Aorta (tissue), 5 donors: ENCODE results near the gene KIR2DL3. TPM values are rescaled to one million over a fixed set of nuclear protein-coding genes. Genes with fewer than 3 reads are reported as not detected.

Experiments used
- ATAC-seq: fragments of 200-7000 bp; cut with Tn5 transposase; one replicate; pipeline ENCODE4 v1.9.1; 2022; ENCODE audit warnings: moderate library complexity; ENCODE audit not compliant: low FRiP score
- DNase-seq, 2 donors: peaks; one replicate each; pipeline ENCODE4 v3.0.0-alpha.2; 2020
- H3K27ac ChIP-seq, 2 donors: one replicate each; pipeline ENCODE4 v1.5.1; 2013; ENCODE audit warnings: low read length in 2 of 2, mild to moderate bottlenecking in 2 of 2, moderate library complexity in 2 of 2, control low read depth in 1 of 2, inconsistent platforms in 1 of 2, low read depth in 1 of 2
- H3K27me3 ChIP-seq, 2 donors: one replicate each; pipeline ENCODE4 v1.6.1; 2013; ENCODE audit warnings: control low read depth in 1 of 2, low read length in 1 of 2, mild to moderate bottlenecking in 1 of 2, moderate library complexity in 1 of 2; ENCODE audit not compliant: insufficient read depth in 2 of 2, control insufficient read depth in 1 of 2
- H3K36me3 ChIP-seq, 2 donors: one replicate each; pipeline ENCODE4 v1.6.1; 2013; ENCODE audit warnings: control low read depth in 1 of 2, low read length in 1 of 2, mild to moderate bottlenecking in 1 of 2; ENCODE audit not compliant: insufficient read depth in 2 of 2, control insufficient read depth in 1 of 2
- H3K4me1 ChIP-seq, 2 donors: one replicate each; pipeline ENCODE4 v1.6.1; 2013; ENCODE audit warnings: low read length in 2 of 2, control low read depth in 1 of 2, mild to moderate bottlenecking in 1 of 2, moderate library complexity in 1 of 2; ENCODE audit not compliant: insufficient read depth in 2 of 2, control insufficient read depth in 1 of 2
- H3K4me3 ChIP-seq, 2 donors: one replicate each; pipeline ENCODE4 v1.5.1; 2013; ENCODE audit warnings: low read length in 2 of 2, control low read depth in 1 of 2, mild to moderate bottlenecking in 1 of 2
- H3K9me3 ChIP-seq: one replicate; pipeline ENCODE4 v1.6.1; 2013; ENCODE audit warnings: mild to moderate bottlenecking, low read length; ENCODE audit not compliant: control insufficient read depth
- WGBS, 2 donors: extraction: QIAGEN DNeasy Blood & Tissue Kit; methylation state at CpG; one replicate each; pipeline ENCODE4 v1.1.7; 2013; 5-methylcytosine and 5-hydroxymethylcytosine counted together
- intact Hi-C, 2 donors: fragments of 100-400 bp; cut with DNase I; formaldehyde crosslinking; loops; one replicate each; pipeline versions ENCODE4 v1.14.2 to v1.15.0; 2022
- polyA plus RNA-seq, 2 donors: library from polyadenylated mRNA; stranded (reverse); fragments of 200-250 nt; gene quantifications; one replicate each; pipeline ENCODE4 v1.2.3, GENCODE V29; 2013
- total RNA-seq, 2 donors: library from RNA; stranded (reverse); fragmentation: NEBNext Ultra II Directional; extraction: Animal tissue kit (Norgen Biotek cat#: 25700); gene quantifications; one replicate each; pipeline ENCODE4 v1.2.1, GENCODE V29; 2021
- donor health status: healthy with polysubstance abuse.
- donor health status: Bipolar disorder and iron deficiency.
- donor health status: DM: no; HTN: no; CAD: no.
- donor health status: DM: no; HTN: no; CAD: no.
- donor health status: DM: yes; HTN: yes; CAD: no.

KIR2DL3 gene
- total and polyA plus RNA-seq, 4 donors: not detected

GRCh38 chr19:54795758-54796157, 57.4 kb downstream of the KIR2DL3 start:
- Histone ChIP-seq H3K9me3 (peaks cover 1% of the 10 kb centered on the region), H3K36me3 (no peaks in the 10 kb centered on the region), H3K4me1 (no peaks in the 10 kb centered on the region), H3K4me3 (no peak overlapping the region), H3K27me3 (no peaks in the 10 kb centered on the region), H3K27ac (no peak overlapping the region)
- DNase-seq (no peak), ATAC-seq (no peak)
- WGBS, 2 donors: 57 to 68% methylated on average over 1 of the region's 1 CpG
- intact Hi-C loops: no loop called here

Other genes starting within 250 kb of the KIR2DL3 start
- 1 to 10 TPM in 1 of 2 donors, under 1 TPM in 1; 0.52 to 2.4 TPM for gene LAIR2, start 235.7 kb upstream of the KIR2DL3 start, total RNA-seq
- not detected for gene LAIR2, start 235.7 kb upstream of the KIR2DL3 start, polyA plus RNA-seq
- gene LILRA2, start 164.7 kb upstream of the KIR2DL3 start, total RNA-seq: 1 to 10 TPM; 3.5 to 3.7 TPM
- 10 to 100 TPM in 1 of 2 donors, 1 to 10 TPM in 1; 2.3 to 10.1 TPM for gene LILRA2, start 164.7 kb upstream of the KIR2DL3 start, polyA plus RNA-seq
- gene LILRA1, start 144.9 kb upstream of the KIR2DL3 start, total RNA-seq: 1 to 10 TPM; 1.4 to 2.0 TPM
- under 1 TPM; 0.08 to 0.88 TPM for gene LILRA1, start 144.9 kb upstream of the KIR2DL3 start, polyA plus RNA-seq
- gene LILRB1, start 108.0 kb upstream of the KIR2DL3 start, total RNA-seq: 10 to 100 TPM in 1 of 2 donors, 1 to 10 TPM in 1; 7.7 to 21.3 TPM
- gene LILRB1, start 108.0 kb upstream of the KIR2DL3 start, polyA plus RNA-seq: 1 to 10 TPM in 1 of 2 donors, under 1 TPM in 1; 0.61 to 6.3 TPM
- 10 to 100 TPM; 10.1 to 15.1 TPM for gene LILRB4, start 75.5 kb upstream of the KIR2DL3 start, total RNA-seq
- gene LILRB4, start 75.5 kb upstream of the KIR2DL3 start, polyA plus RNA-seq: 10 to 100 TPM in 1 of 2 donors, under 1 TPM in 1; 1.00 to 11.4 TPM
- gene KIR3DL3, start 14.1 kb upstream of the KIR2DL3 start, total RNA-seq: not detected
- gene KIR3DL3, start 14.1 kb upstream of the KIR2DL3 start, polyA plus RNA-seq: not detected
- gene KIR2DL1, start 31.3 kb downstream of the KIR2DL3 start, total RNA-seq: not detected
- not detected for gene KIR2DL1, start 31.3 kb downstream of the KIR2DL3 start, polyA plus RNA-seq
- not detected for gene KIR2DL4, start 65.1 kb downstream of the KIR2DL3 start, total RNA-seq
- gene KIR2DL4, start 65.1 kb downstream of the KIR2DL3 start, polyA plus RNA-seq: under 1 TPM in 1 of 2 donors, not detected in 1; 0.72 TPM
- gene KIR3DL1, start 78.0 kb downstream of the KIR2DL3 start, total RNA-seq: not detected
- not detected for gene KIR3DL1, start 78.0 kb downstream of the KIR2DL3 start, polyA plus RNA-seq
- gene KIR2DS4, start 94.2 kb downstream of the KIR2DL3 start, total RNA-seq: not detected
- gene KIR2DS4, start 94.2 kb downstream of the KIR2DL3 start, polyA plus RNA-seq: not detected
- not detected for gene KIR3DL2, start 111.9 kb downstream of the KIR2DL3 start, total RNA-seq
- gene KIR3DL2, start 111.9 kb downstream of the KIR2DL3 start, polyA plus RNA-seq: under 1 TPM in 1 of 2 donors, not detected in 1; 0.20 TPM
- 1 to 10 TPM; 2.0 to 5.2 TPM for gene FCAR, start 135.7 kb downstream of the KIR2DL3 start, total RNA-seq
- gene FCAR, start 135.7 kb downstream of the KIR2DL3 start, polyA plus RNA-seq: not detected
- 1 to 10 TPM in 1 of 2 donors, under 1 TPM in 1; 0.72 to 1.0 TPM for gene NCR1, start 167.6 kb downstream of the KIR2DL3 start, total RNA-seq
- not detected for gene NCR1, start 167.6 kb downstream of the KIR2DL3 start, polyA plus RNA-seq
- not detected for gene NLRP7, start 209.0 kb downstream of the KIR2DL3 start, total RNA-seq
- gene NLRP7, start 209.0 kb downstream of the KIR2DL3 start, polyA plus RNA-seq: not detected
- 1 to 10 TPM in 1 of 2 donors, under 1 TPM in 1; 0.55 to 2.3 TPM for gene NLRP2, start 227.9 kb downstream of the KIR2DL3 start, total RNA-seq
- 1 to 10 TPM in 1 of 2 donors, under 1 TPM in 1; 0.08 to 5.1 TPM for gene NLRP2, start 227.9 kb downstream of the KIR2DL3 start, polyA plus RNA-seq